NAMALWA (cell line): ENCODE data around the gene SHQ1.

Experiments used
- DNase-seq: peaks from one replicate; pipeline ENCODE4 v3.0.0-alpha.2; 2015; ENCODE audit warnings: low spot score

The SHQ1 gene

DNA sequence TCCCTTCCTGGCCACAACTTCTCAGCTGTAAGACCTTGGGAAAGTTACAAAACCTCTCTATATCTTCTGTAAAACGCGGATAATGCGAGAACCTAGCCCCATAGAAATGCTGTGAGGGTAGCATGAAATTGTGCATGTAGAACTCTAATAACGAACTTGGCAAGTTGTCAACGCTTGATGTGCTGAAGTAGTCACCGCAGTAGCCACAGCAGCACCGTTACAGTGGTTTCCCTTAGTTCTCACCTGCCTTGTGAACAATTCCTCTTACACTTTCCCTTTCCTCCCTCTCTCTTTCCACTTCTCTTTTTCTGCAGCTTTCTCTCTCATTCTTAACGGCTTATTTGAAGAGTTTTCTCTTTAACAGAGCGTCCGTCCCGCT, 447 bp upstream of the SHQ1 start:
- peak; percentile 54 for DNase-seq

DNA sequence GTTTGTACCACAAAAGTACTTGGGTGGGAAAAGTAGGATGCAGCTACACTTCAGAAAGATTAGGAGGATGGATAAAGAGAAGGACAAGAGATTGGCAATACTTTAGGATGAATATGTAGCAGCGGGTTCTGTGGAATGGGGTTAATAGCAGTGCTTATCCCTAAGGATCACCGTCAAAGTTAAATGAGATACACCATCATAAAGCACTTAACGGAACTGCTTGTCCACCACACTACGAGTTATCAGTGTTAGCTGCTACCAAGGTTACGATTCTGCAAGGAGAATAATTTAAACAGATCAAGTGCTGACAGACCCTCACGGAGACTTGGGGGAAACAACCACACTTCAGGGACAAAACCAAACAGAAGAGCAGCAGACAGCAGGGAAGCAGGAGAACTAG, 963 bp downstream of the SHQ1 start:
- peak; percentile 3 for DNase-seq

DNA sequence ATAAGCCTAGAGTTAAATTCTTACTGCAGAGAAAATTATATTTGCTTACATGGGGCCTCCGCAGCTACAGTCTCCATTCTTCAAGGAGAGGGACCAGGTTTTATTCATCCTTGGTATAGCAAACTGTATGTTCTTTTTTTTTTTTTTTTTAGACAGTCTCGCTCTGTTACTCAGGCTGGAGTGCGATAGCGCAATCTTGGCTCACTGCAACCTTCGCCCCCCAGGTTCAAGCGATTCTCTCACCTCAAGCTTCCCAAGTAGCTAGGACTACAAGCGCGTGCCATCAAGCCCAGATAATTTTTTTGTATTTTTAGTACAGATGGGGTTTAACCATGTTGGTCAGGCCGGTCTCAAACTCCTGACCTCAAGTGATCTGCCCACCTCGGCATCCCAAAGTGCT, 2.1 kb downstream of the SHQ1 start:
- no peak for DNase-seq

DNA sequence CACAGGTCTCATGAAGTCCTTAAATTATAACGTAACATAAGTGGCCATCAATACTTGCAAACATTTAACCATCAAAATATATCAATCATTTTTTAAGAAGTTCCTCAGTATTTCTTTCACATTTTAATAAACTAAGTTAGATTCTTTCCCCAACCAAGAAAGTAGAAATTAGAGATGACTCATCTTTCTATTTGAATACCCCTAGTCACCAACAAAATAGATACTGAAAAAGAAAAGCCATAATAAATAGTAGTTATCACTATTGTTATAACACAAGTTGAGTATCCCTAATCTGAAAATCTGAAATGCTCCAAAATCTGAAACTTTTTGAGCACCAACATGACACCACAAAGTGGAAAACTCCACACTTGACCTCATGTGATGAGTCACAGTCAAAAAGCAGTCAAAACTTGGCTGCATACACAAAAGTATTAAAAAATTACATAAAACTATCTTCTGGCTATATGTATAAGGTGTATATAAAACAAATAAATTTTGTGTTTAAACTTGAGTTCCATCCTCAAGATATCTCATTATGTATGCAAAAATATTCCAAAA, 3.7 kb downstream of the SHQ1 start:
- DNase-seq: no peak

DNA sequence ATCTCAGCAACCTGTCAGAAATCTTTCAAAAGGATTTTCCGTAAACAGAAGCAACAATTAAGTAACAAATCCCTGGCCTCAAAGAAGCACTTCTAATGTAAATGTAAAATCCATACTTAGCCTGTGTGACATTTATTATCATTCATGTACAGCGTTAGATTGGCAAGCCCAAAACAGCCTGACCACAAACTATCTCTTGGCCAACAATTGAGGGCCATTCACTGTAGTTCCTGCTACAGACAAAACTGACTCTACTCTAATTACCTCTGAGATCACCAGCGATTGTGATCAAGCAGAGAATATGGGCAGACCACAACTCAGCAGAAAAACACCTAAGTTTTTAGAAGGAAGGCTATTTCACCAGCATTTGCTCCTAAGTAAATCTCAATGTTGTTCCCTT, 9.2 kb downstream of the SHQ1 start:
- no peak for DNase-seq

DNA sequence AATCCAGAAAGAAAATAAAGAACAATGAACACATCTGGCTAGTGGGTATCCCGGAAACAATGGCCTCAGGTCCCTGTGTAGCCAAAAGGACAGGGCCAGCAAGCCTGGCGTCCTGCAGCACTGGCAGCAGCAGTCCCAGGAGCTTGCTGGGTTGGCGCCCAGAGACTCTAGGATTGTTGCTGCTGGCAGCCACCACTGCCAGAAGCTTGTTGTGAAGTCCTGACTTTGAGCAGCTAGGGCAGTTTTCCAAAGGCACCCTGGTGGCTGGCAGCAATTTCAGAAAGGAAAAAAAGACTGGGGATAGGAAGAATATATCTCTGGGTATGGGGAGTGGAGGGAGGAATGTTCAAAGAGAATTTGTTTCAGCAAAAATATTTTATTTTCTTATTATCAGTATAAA, 11.3 kb downstream of the SHQ1 start:
- DNase-seq: no peak

DNA sequence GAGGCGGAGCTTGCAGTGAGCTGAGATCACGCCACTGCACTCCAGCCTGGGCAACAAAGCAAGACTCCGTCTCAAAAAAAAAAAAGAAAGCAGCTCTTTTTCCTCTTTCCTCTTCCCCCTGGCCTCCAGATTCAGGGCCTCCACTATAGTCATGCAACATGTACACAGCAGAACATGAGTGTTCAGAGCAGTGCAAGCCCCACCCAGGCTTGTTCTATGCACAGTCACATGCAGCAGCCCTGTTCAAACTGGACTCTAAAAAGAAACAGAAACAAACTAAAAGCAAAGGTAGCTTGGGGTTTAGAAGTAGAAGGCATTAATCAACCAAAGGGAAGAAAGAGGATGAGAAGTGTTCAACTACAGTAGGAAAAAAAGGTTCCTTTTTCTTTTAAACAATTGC, 11.8 kb downstream of the SHQ1 start:
- no peak for DNase-seq

DNA sequence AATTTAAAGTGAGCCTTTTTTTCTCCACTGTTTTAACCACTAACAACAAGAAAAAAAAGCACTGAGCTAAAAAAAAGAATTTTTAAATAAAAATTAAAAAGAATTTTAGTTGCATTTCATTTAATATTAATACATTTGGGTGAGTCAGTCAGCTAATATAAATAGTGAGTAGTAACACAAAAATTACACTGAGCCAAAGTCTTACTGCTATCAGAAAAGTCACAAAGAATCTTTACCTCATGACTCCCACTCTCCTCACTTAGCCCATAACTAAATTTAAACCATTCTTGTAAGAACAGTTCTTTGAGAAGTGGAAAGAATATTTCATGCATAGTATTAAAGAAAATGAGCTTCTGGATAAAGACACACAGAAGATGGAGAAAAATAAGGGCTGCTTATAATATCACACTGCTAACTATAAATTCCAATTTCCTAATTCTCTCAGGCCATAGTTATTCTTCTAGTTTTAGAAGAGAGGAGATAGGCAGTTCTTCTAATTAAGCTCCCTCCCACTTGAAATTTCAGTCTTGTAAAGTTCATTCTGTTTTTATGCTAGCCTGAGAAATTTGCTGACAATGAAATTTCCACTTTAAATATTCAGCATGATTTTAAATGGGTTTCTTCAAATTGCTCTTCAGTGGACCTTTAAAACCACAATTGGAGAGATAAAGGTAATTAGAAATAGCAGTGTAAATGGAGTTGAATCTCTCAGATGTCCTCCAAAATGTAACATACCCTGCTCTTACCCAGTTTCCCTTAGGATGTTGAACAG, 17.6 kb downstream of the SHQ1 start:
- DNase-seq: no peak

DNA sequence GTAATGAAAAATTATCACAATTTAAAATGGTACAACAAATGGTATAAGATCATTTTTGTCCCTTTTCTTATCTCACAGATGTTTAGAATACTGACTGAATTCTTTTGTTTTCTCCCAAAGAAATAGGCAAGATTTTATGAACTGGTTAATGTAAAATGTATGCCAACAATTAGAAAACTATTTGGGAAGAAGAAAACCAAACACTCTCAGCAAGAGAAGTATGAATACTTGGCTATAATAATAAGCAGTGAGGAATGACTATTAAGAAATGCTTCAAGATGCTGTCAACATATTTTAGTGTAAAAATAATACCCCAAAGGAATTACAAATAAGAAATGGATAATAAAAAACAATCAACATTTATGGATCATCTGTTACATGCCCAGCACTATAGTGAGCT, 18.5 kb downstream of the SHQ1 start:
- DNase-seq: no peak

DNA sequence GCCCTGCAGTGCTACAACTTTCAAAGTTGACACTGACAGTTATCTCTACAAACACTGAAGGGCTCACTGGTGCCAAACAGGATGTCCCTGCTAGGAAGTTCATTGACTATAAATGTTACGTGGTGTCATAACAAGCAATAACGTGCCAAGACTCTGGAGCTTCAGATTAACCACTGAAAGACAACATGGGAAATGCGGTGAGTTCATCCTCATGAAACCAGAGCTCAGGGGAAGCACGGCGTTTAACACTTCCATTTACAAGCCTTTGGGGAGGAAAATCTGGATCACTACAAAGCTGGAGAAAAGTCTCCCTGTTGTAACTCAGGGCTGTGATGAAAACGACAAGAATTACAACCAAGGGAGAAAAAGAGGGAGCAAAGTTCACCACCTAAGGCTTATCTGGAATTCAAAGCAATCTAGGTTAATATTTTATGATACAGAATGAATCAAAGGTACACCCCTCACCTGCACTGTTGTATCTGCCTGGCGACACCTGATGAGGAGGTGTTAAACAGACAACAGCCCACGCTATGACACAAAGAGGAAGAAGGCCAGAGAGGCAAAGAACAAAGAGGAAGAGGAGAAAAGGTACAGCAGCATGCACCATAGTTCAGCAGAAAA, 27.0 kb downstream of the SHQ1 start:
- DNase-seq: no peak

DNA sequence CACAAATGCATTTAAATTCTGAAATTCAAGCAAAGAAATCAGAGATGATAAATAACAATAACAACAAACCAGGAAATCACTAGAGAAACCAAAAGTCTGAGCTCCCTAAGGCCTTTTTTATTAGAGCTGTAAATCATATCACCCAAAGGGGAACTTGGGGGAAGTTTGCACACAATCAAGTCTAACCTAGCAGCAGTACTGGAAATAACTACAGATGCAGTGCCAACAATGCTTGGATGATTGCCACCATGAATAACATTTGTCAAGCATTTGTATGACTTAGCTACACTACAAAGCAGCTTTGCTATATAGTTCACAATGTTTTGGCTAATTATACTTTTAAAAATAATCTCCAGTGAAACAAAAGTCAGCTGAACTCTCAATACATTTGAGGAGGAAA, 27.8 kb downstream of the SHQ1 start:
- DNase-seq: no peak

DNA sequence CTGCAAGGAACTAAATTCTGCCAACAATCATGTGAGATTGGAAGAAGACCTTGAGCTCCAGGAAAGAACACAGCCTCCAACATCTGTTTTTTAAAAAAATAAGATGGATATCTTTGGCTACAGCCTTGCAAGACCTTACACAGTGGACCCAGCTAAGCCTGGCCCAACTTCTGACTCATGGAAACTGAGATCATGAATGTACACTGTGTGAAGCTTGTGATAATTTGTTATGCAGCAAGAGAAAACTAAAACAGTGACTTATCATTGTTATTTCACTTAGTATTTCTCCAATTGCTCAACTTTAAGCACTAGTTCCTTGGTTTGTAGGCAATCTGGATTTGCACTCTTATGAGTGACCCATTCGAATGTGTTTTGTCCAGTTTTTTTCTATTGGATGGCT, 29.3 kb downstream of the SHQ1 start:
- DNase-seq: no peak

DNA sequence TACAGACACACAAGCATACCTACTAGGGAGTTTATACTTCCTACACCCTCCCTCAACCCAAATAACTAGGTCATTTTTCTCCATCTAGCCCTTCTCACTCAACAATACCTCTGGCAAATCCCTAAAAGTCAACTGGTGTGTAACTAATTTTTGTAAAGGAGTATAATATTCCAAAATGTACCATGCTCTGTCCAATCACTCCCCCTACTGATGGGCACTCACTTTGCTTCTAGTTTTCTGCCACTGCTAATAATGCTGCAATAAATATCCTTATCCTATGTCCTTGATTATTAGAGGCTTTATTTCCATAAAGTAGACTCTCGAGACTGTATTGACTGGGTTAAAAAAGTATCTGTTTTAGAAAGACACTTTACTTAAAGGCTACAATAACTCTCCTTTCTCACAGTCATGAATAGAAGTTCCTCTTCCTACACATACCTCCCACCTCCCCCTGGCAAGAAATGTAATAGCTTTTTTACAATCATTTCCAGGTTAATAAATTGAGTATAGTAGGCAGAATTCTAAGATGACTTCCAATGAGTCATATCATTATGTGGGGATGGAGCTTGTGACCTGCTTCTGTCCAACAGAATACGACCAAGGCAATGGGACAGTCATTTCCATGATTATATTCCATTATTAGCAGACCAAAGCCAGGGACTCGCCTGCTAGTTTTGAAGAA, 30.0 kb downstream of the SHQ1 start:
- peak; percentile 1 for DNase-seq

DNA sequence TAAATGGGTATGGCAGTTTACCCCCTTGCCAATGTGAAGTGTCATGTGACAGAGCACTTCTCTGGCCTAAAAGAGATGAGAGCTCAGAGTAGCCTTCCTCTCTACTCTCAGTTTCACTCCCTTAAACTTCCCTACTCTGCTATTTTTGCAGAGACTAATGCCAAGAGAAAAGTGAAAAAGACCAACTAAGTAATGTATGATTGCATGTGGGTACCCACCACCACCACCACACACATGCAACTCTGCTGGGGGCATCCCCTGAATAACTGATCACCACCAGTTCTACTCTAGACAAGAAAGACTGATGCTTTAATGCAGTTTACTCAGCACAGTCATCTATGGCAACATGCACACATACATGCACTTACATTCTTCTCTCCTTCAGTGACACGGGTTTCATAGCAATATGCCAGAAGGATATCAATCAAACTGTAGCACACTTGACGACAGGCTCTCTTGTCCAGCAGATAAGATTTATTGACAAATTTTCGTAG, 31.3 kb downstream of the SHQ1 start:
- no peak for DNase-seq

DNA sequence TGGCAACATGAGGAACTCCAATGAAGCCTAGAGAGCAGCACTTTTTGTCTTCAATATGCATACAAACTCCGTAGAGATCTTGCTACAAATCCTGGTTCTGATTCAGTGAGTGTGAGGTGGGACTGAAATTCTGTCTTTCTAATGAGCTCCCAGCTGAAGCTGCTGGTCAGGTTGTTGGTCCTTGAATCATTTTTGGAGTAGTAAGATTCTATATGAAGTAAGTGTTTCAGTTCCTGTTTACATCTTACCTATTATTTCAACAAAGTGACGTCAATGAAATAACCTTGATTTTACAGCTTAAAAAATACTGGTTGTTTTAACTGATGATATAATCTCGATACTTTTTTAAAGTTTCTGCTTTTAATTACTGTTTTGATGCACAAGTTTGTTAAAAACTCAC, 33.9 kb downstream of the SHQ1 start:
- DNase-seq: peak; percentile 1

DNA sequence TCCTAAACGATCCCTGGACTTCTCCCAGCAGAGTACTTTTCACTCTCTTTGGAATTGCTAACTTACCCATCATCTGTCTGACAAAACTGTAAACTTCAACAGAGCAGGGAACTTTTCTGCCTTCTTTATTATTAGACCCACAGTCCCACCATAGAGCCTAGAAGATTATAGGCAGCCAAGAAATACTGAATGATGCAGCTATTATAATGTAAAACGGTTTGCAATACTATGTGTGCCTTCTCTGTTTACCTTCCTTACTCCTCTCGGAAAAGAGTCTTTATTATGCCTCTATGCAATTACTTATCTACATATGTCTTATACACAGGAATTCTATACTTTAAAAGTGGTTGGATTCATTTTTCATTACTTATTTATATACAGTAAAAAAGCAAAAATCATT, 36.0 kb downstream of the SHQ1 start:
- DNase-seq: no peak

DNA sequence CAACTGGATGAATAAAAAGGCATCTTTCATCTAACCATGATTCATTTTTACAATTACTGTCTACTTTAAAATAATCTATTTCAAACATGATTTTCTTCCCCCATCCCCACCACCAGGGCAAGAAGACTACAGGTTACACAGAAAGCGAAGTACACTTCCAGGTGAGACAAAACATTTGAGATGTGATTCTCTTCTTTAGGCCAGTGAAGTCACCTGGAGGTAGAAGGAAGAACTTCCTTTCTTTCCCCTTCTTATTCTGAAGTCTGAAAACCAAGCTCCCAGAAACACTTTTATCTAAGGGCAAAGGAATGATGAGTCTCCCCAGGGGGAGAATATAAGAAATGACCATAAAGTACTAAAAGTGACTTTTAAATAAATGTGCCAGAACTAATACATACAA, 36.7 kb downstream of the SHQ1 start:
- no peak for DNase-seq

DNA sequence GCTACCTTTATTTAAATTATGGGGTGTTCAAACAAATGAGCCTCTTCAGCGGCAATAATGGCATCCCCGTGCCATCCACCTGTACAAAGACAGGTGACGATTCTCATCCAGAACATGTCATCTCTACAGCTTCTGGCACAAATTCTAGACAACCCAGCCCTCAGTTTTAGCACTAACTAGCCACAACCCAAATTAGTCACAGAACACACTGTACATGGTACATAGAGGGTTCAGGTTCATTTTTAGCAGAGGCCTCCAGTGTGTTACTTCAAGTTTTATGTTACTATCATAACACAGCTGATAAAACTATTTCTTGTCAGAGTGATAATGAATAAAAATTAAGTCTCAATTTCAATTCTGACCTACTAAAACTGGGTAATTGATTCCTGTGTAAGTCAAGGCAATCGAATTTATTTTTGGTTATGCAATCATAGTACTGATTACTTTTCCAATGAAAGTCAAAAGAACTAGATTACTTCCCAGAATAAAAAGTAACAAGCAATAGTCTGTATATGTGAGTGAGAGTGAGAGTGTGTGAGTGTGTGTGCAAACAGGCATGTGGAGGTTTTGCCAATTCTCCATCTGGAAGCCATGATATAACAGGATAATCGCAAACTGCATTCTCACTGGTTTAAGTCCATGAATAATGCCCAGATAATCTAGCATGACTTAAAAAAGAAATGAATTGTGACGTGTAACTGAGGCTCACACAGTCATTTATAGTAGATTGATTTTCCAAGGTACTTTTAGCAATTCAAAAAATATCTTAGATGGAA, 37.4 kb downstream of the SHQ1 start:
- no peak for DNase-seq

DNA sequence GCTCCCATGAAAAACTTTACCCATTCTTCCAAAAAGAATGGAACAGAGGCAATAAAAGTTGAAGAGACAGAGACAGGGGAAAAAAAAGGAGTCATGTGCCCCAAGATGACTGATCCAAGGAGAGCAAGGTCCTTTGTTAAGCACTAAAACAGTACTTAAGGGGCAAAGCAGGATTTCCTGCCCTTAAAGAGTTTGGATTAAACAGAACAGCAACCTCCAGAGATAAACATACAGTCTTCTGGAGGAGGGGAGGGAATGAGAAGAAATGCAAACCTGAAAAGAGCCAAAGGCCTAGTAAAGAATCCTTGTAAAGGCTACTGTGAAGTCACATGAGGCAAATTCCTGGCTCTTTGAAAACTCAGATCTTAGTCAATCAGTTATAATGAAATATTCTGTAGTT, 38.2 kb downstream of the SHQ1 start:
- no peak for DNase-seq

DNA sequence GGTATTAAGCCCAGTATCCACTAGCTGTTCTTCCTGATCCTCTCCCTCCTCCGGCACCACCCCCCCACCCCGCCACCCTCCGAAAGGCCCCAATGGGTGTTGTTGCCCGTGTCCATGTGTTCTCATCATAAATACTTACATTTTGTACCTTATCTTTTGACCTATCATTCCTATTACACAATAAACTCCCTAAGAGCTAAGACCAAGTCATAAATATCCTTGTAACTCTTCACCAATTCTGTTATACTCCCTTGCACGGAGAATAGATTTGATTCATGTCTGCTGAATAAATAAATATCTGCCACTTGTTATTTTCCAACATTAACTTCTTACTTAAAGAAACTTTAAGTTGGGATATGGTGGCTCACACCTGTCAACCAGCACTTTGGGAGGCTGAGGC, 43.9 kb downstream of the SHQ1 start:
- DNase-seq: no peak

DNA sequence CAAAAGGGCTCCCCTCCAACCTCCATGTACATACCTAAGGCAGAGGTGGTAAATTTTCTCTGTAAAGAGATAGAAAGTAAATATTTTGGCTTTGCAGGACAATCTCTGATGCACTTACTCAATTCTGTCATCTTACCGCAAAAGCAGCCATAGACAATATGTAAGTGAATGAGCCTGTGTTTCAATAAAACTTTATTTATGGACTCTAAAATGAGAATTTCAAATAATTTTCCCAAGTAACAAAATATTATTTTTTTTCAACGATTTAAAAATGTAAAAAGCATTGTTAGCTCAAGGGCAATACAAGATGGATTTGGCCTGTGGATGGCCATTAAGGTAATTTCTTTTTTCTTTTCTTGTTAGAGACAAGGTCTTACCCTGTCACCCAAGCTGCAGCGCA, 44.7 kb downstream of the SHQ1 start:
- DNase-seq: no peak

DNA sequence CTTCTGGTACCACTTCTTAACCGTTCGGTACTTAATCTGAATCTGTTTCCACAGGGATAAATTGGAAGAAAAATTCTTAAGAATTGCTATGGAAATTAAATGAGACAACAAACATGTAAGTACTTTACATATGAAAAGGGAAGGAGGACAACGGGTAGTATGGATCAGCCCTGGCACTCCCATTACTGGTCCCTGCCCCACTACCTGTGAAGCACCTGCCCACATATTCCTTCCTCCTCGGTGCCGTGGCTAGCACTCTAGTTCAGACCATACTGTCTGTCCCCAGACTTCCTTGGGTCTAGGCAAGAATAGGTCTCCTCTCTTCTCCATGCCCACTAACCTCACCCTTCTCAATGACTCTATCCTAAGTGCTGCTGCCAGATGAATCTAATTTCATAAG, 46.2 kb downstream of the SHQ1 start:
- DNase-seq: no peak
